ENCODE results near the gene PPP2R5A. TPM values are rescaled to one million over a fixed set of nuclear protein-coding genes. Genes with fewer than 3 reads are reported as not detected.

The PPP2R5A gene
- total RNA-seq, 2 experiments from 2014 or later = 28.0 to 36.0 TPM

DNA sequence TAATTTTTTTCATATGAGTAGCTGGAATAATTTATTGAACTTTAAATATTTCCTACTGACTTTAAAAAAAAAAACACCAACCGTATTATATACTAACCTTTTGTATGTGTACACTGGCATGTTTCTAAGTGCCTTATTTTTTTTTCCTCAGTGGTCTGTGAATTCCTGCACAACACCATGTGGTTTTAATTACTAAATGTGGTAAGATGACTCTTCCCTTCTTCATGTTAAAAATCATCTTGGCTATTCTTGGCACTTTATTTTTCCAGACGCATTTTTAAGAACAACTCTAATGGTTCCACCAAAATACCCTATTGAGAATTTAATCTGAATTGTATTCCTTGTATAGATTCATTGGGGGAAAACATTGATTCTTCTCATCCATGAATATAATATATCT is 28.4 kb downstream of the PPP2R5A start:
- H3K27ac ChIP-seq (ENCODE audit: low read depth, low read length, poor library complexity, severe bottlenecking) = no peak overlapping the region
- H3K4me1 ChIP-seq (ENCODE audit: insufficient read depth, low read length, poor library complexity, severe bottlenecking) = no peaks in the 10 kb centered on the region
- no peaks in the 10 kb centered on the region for H3K9me2 ChIP-seq (ENCODE audit: insufficient read depth, low read length)
- no peak for DNase-seq (ENCODE audit: low spot score)
- H3K4me3 ChIP-seq (ENCODE audit: low read depth, low read length, poor library complexity, severe bottlenecking) = no peak overlapping the region
- H3K79me2 ChIP-seq (ENCODE audit: insufficient read depth, low read depth, low read length) = peaks cover 73% of the 10 kb centered on the region
- H3K4me2 ChIP-seq (ENCODE audit: low read length) = no peak overlapping the region
- H2AFZ ChIP-seq (ENCODE audit: low read length) = no peak overlapping the region
- no peak for TF ChIP-seq EZH2phosphoT487 (IDR thresholded peaks at IDR 0.05; ENCODE audit: borderline replicate concordance, low read depth, low read length)
- TF ChIP-seq CTCF (conservative IDR thresholded peaks at IDR 0.05; ENCODE audit: low read length) = no peak
- intact Hi-C loops (cut with micrococcal nuclease; ENCODE audit: unreplicated experiment) = no loop called here
- no peaks in the 10 kb centered on the region for H4K20me1 ChIP-seq (ENCODE audit: insufficient read depth, low read length)
- peaks cover 28% of the 10 kb centered on the region for H3K36me3 ChIP-seq (ENCODE audit: insufficient read depth, low read length)
- BruUV-seq (replicated peaks) = no TSS peak
- ChIA-PET POLR2A (no interaction called here), CTCF (ENCODE audit: unreplicated experiment) (no interaction called here)
- H3K9me3 ChIP-seq (ENCODE audit: low read length) = no peaks in the 10 kb centered on the region; the same call in 1 of the 2 replicates

- POLR2A ChIA-PET = no interaction called here
- Histone ChIP-seq H3K4me2 (ENCODE audit: low read length) (no peak overlapping the region), H2AFZ (ENCODE audit: low read length) (no peak overlapping the region), H3K79me2 (ENCODE audit: insufficient read depth, low read depth, low read length) (peaks cover 76% of the 10 kb centered on the region), H3K4me1 (ENCODE audit: insufficient read depth, low read length, poor library complexity, severe bottlenecking) (no peaks in the 10 kb centered on the region), H3K9me2 (ENCODE audit: insufficient read depth, low read length) (no peaks in the 10 kb centered on the region), H3K9me3 (ENCODE audit: low read length) (peaks cover 4% of the 10 kb centered on the region; the same call in 1 of the 2 replicates), H3K27ac (ENCODE audit: low read depth, low read length, poor library complexity, severe bottlenecking) (no peak overlapping the region), H4K20me1 (ENCODE audit: insufficient read depth, low read length) (no peaks in the 10 kb centered on the region), H3K36me3 (ENCODE audit: insufficient read depth, low read length) (peaks cover 22% of the 10 kb centered on the region), H3K4me3 (ENCODE audit: low read depth, low read length, poor library complexity, severe bottlenecking) (no peak overlapping the region)
- CTCF ChIA-PET (ENCODE audit: unreplicated experiment) = no interaction called here
- TF ChIP-seq CTCF (conservative IDR thresholded peaks at IDR 0.05; ENCODE audit: low read length) = no peak
- no peak for TF ChIP-seq EZH2phosphoT487 (IDR thresholded peaks at IDR 0.05; ENCODE audit: borderline replicate concordance, low read depth, low read length)
- intact Hi-C loops (cut with micrococcal nuclease; ENCODE audit: unreplicated experiment) = no loop called here
- no TSS peak for BruUV-seq (replicated peaks)
- no peak for DNase-seq (ENCODE audit: low spot score)
Observed at GRCh38 chr1:212315184-212315583, 30.0 kb downstream of the PPP2R5A start.

- Histone ChIP-seq H3K9me2 (ENCODE audit: insufficient read depth, low read length) (no peaks in the 10 kb centered on the region), H3K27ac (ENCODE audit: low read depth, low read length, poor library complexity, severe bottlenecking) (no peak overlapping the region), H3K4me1 (ENCODE audit: insufficient read depth, low read length, poor library complexity, severe bottlenecking) (no peaks in the 10 kb centered on the region), H3K79me2 (ENCODE audit: insufficient read depth, low read depth, low read length) (peaks cover 76% of the 10 kb centered on the region), H3K4me3 (ENCODE audit: low read depth, low read length, poor library complexity, severe bottlenecking) (no peak overlapping the region), H3K36me3 (ENCODE audit: insufficient read depth, low read length) (peaks cover 22% of the 10 kb centered on the region), H3K4me2 (ENCODE audit: low read length) (no peak overlapping the region), H2AFZ (ENCODE audit: low read length) (no peak overlapping the region), H4K20me1 (ENCODE audit: insufficient read depth, low read length) (no peaks in the 10 kb centered on the region), H3K9me3 (ENCODE audit: low read length) (peaks cover 4% of the 10 kb centered on the region; the same call in 1 of the 2 replicates)
- BruUV-seq (replicated peaks) = no TSS peak
- peak; percentile 9 for DNase-seq (ENCODE audit: low spot score)
- intact Hi-C loops (cut with micrococcal nuclease; ENCODE audit: unreplicated experiment) = no loop called here
- ChIA-PET POLR2A (interaction anchor here (0.6 kb wide), 1 partner anchor 153 kb away, joined by 6 read pairs; no protein-coding TSS in a partner anchor), CTCF (ENCODE audit: unreplicated experiment) (no interaction called here)
- no peak for TF ChIP-seq EZH2phosphoT487 (IDR thresholded peaks at IDR 0.05; ENCODE audit: borderline replicate concordance, low read depth, low read length)
- TF ChIP-seq CTCF (conservative IDR thresholded peaks at IDR 0.05; ENCODE audit: low read length) = peak; percentile 64
Observed at GRCh38 chr1:212315907-212316306, 30.7 kb downstream of the PPP2R5A start.
